Retinal pigment epithelial cell (primary cell): Measurements from ENCODE around the gene MNT.

Experiments
- DNase-seq: peaks from one replicate; pipeline ENCODE4 v3.0.0-alpha.2; 2010; ENCODE audit warnings: low read depth
- H3K4me3 ChIP-seq: 2 replicates; pipeline ENCODE4 v1.5.1; 2011; ENCODE audit warnings: mild to moderate bottlenecking, low read length, control low read depth, moderate library complexity
- CTCF ChIP-seq: conservative IDR thresholded peaks from 2 replicates; pipeline ENCODE4 v1.5.1; 2011; ENCODE audit warnings: low read depth, low read length, control low read depth, inconsistent platforms

Gene MNT

GRCh38 chr17:2399572-2400473 is 1.0 kb downstream of the MNT start:
- peak; percentile 95 for DNase-seq
- peak overlapping the region; percentile 95 for H3K4me3 ChIP-seq
- TF ChIP-seq CTCF: no peak

- peak; percentile 63 for DNase-seq
- H3K4me3 ChIP-seq: peak overlapping the region; percentile 72
- TF ChIP-seq CTCF: no peak
Measured at GRCh38 chr17:2398655-2399571, 1.9 kb downstream of the MNT start.

- peak overlapping the region; percentile 44 for H3K4me3 ChIP-seq
- TF ChIP-seq CTCF: no peak
- no peak for DNase-seq
Measured at GRCh38 chr17:2398182-2398581, 2.7 kb downstream of the MNT start.

GRCh38 chr17:2397247-2398171 is 3.4 kb downstream of the MNT start:
- H3K4me3 ChIP-seq: peak overlapping the region; percentile 12
- no peak for DNase-seq
- no peak for TF ChIP-seq CTCF

- DNase-seq: peak; percentile 95
- H3K4me3 ChIP-seq: peak overlapping the region; percentile 39
- TF ChIP-seq CTCF: no peak
Measured at GRCh38 chr17:2396568-2397246, 4.2 kb downstream of the MNT start.

- no peak for TF ChIP-seq CTCF
- peak overlapping the region; percentile 39 for H3K4me3 ChIP-seq
- no peak for DNase-seq
Measured at GRCh38 chr17:2396192-2396567, 4.7 kb downstream of the MNT start.
